Fibroblast of lung (primary cell): ENCODE results near the gene SLC2A5.

Experiments used
- CTCF ChIP-seq, 2 donors: IDR thresholded peaks in 1 of 2; conservative IDR thresholded peaks in 1 of 2; 1 replicate in 1 of 2; 2 replicates in 1 of 2; pipeline ENCODE4 v1.5.1; 2011 to 2012; ENCODE audit warnings: low read length in 2 of 2, control low read depth in 1 of 2, inconsistent platforms in 1 of 2, low read depth in 1 of 2, mild to moderate bottlenecking in 1 of 2
- EZH2 ChIP-seq: IDR thresholded peaks from 2 replicates; pipeline ENCODE4 v1.5.1; 2012; ENCODE audit warnings: low read length, control low read depth, mild to moderate bottlenecking; ENCODE audit errors: missing control alignments

GRCh38 chr1:9111357-9111691, 41.9 kb upstream of the SLC2A5 start:
- TF ChIP-seq CTCF (conservative IDR thresholded peaks at IDR 0.05 in 1 of 2, IDR thresholded peaks at IDR 0.05 in 1 of 2; ENCODE audit: low read depth in 1 of 2, low read length in 2 of 2) (no peak), EZH2 (no peak)
